Eye (tissue), 1 donor: ENCODE data around the gene CYP24A1.

Source experiments
- DNase-seq: peaks from one replicate; pipeline ENCODE4 v3.0.0-alpha.2; 2015

Gene CYP24A1

DNA sequence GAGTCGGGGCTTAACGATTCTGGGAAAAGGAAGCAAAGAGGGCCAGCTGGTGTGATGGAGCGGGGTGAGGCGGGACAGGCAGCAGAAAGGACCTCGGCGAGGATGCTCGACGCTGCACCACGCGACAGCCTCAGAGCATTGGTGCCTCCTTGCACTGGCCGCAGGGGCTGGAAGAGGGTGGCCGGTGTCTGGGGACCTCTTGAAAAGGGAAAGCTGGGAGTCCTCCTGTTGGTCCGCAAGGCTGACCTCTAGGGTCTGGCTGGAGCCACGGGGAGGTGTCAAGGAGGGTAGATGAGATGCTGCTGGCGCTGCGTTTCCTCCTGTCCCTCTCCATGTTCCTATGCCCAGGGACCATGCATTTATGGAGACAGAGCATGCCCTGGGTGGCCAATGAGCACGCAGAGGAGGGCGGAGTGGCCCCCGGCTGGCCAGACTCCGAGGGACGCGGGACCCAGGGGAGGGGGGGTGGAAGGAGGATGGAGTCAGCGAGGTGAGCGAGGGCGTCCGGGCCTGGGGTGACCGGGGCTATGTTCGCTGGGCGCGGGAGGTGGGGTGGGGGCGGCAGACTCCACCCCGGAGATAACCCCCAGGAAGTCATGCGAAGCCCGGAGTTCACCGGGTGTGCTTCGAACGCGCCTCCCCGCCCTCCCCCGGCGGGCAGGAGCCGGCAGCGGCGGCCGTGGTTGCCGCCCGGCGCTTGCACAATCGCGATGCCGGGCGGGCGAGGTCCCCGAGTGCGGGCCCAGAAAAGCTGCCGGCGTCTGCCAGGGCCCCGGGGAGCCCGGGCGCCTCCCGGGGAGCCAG lies at the start of gene CYP24A1:
Gene CYP24A1 (minus strand): TSS at position 334 of the 804 bp plus-strand sequence. CDS start 407 bp downstream, outside the sequence.
- DNase-seq: peak; percentile 70

- DNase-seq: no peak
These were observed 49.5 kb upstream of the CYP24A1 start for GRCh38 chr20:54223285-54223684.

DNA sequence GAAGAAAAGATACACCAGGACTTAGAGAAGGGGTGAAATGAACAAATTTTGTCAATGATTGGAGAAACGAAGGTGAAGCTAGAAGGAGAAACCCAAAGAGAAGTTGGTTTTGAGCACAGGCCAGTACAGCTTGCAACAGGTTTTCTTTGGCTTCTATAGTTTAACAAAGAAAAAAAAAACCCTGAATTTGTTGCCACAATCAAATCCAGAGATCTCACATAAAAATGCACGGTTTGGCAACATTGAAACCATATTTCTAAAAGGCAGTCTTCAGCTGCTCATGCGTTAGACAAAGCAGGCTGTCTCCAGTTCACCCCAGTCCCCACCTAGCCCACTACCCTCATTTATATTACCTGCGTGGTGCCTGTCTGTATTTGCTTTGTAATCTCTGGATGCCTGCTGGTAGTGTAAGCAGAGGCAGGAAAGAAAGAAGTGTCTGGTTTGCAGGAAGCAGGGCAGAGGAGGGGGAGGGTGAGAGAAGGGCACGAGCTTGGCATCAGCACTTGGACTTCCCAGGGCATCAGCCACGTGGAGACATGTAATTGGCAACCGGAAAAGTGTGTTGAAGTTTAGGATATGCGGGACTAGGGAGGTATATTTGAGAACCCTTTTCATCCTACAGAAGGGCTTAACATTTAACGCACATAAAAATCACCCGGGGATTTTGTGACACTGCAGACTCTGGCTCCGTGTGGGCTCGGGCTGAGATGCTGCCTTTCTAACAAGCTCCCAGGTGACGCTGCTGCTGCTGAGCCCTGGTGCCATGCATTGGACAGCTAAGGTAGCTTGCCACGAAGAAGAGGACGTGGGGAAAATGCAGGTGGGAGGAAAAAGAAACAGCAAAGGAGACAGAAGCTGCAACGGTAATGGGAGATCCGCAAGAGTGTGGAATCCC lies 48.5 kb upstream of the CYP24A1 start:
- DNase-seq: no peak

DNA sequence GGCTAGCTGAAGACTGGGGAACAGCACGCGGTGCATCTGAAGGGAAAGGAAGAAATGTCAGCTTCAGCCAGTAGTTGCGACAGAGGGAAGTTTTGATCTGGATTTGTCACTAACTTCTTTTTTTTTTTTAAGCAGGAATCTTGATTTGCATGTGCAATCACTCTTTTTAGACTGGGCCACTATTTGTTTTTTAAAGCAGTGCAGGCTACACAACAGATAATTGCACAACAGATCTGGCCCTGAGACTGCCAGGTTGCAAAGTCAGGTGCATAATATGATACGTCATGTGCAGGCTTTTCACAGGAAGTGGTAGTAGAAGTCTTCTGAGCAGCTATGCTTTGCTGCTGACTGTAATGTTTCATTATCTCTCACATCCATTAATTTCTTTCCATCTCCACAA lies 47.6 kb upstream of the CYP24A1 start:
- DNase-seq: no peak

DNA sequence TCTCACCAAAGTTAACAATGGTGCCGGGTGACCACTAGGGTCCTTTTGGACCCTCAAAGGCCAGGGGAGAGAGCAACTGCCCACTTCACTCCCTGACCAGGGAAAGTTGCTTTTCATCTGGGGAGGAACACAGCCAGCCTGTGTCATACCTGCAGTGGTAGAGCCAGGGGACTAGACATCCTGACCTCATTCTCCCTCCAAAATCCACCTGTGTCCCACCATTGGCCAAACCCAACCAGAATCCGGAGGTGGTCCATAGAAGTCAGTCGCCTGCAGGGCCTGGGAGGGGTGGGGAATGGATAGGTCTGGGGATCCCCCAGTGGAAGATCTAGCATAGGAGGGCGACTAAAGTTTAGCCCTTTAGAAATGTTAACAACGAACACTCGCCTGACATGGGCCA lies 46.9 kb upstream of the CYP24A1 start:
- DNase-seq: no peak

DNA sequence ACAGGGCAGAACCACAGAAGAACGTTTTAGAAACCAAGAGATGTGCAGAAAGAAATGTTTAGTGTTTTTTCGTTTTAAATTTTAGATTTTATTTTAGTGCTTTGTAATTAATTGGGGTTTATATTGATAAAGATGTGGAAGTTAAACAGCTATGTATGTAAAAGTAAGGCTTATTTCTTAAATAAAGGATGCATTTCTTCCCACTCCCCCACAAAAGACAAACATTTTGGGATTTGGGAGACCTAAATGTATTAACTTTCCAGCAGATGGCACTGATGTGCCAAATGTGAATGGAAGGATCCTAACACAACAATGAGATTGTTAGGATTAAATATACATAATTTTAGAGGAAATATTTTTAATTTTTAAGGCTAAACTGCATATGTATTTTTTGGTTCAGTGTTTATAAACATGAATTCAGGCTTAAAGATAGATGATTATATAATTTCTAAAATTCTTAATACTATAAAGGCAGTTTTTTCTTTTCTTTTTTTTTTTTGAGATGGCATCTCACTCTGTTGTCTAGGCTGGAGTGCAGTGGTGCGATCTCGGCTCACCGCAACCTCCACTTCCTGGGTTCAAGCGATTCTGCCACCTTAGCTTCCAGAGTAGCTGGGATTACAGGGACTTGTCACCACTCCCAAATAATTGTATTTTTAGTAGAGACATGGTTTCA lies 46.1 kb upstream of the CYP24A1 start:
- DNase-seq: peak; percentile 70

DNA sequence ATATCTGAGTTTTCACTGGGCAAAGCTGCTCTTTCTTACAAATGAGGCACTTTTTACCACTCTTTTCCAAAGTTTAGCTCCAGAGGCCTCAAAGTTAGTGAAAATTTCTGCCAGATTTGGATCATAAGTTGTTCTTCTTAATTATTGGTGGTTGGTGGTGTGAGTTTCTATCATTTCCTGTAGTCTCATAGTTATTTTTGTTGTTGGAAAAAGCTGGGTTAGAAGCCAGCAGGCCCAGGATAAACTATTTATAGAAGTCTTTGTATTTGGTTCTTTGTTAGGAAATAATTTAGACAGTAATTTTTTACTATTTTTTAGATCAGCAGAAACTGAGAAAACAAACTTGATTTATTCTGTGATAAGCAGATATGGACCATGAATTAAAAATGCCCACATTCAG lies 44.7 kb upstream of the CYP24A1 start:
- no peak for DNase-seq

DNA sequence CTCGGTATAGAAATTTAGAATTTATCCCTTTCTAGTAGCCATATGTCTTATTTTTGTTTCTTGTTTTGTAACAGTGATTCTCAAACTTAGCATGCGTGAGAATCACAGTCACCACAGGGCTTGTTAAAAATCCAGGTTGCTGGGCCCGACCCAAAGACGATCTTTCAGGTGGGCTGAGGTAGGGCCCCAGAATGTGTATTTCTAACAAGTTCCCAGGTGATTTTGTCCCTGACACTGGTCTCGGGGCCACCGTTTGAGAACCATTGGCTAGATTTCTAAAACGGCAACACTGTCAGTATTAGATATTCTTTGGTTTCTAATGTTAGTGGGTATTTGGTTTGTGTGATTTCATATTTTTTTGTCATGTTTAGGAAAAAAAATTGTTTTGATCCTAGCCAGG lies 44.0 kb upstream of the CYP24A1 start:
- no peak for DNase-seq

- no peak for DNase-seq
These were observed 41.5 kb upstream of the CYP24A1 start for GRCh38 chr20:54215157-54215789.

DNA sequence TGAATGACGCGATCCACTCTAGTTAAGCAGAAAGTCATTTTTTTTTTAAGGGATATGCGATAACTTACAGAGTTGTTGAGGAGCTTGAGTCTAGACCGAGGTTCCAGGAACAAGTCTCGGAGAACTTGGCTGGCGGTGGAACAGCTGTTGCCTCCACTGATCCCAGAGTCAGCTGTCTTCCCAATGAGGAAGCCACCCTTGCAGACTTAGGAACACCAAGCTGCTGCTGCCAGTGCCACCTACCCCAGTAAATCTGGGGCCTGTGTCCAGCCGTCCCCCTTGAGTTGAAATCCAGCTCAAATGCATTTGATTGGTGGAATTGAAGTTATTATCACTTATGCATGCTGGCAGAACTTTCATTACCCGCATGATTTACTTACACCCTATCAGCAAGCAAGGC lies 40.8 kb upstream of the CYP24A1 start:
- DNase-seq: peak; percentile 18

- DNase-seq: no peak
These were observed 39.1 kb upstream of the CYP24A1 start for GRCh38 chr20:54212871-54213270.

- DNase-seq: no peak
These were observed 38.4 kb upstream of the CYP24A1 start for GRCh38 chr20:54212226-54212625.

DNA sequence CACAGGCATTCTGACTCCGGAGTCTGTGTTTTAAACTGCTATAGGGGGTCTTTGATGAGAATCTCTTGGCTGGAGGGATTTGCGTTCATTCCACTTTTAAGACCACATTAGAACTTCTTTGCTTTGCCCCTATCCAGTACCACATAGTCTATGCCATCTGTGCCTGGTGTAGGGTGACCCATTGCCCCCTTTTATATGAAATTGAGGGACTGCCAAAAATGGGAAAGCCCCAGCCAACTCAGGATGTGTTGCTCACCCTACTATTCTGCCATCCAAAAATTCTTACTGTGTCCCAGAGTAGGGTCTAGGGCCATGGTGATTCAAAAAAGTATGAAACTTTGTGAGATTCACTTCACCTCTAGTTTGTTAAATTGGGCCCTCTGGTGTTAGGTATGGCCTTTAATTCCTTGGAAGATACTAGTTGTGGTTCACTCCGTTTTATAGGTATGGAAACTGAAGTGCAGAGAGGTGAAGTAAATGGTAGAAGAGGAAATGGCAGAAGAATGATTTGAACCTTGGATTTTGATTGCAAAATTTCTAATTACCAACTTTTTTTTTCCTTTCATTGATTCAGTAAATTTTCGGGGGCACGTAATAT lies 35.5 kb upstream of the CYP24A1 start:
- DNase-seq: no peak

DNA sequence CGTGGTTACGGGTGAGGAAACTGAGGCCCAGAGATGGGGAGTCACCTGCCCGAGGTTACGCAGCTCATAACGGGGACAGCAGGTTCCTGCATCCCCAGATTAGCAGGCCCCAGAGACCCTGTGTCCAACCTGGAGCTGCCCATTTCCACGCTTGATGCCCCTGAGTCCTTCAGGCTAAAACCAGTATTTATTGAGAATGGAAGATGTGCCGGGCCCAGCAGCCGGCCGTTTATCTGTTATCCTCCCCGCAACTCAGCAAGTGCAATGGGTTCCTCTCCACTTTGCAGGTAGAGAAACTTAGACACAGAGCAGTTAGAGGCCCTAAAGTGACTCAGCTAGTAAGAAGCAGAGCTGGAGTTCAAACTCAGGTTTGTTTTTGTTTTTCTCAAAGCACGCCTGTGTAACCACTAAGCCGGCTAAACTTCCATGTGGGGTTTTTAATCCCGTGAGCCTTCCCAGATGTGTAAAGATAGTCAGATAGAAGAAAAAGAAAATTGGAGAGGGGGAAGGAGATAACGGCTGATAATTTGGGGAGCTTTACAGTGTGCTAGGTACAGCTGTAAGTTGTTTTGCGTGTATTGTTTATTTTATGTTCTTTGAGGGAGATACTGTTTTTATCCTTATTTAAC lies 34.9 kb upstream of the CYP24A1 start:
- DNase-seq: no peak

- DNase-seq: peak; percentile 95
These were observed 34.2 kb upstream of the CYP24A1 start, which contains the start of gene PFDN4 for GRCh38 chr20:54207743-54208547. Gene PFDN4, plus strand, starts transcription at chr20:54208087. Its CDS starts 14 bp downstream, at chr20:54208101.

DNA sequence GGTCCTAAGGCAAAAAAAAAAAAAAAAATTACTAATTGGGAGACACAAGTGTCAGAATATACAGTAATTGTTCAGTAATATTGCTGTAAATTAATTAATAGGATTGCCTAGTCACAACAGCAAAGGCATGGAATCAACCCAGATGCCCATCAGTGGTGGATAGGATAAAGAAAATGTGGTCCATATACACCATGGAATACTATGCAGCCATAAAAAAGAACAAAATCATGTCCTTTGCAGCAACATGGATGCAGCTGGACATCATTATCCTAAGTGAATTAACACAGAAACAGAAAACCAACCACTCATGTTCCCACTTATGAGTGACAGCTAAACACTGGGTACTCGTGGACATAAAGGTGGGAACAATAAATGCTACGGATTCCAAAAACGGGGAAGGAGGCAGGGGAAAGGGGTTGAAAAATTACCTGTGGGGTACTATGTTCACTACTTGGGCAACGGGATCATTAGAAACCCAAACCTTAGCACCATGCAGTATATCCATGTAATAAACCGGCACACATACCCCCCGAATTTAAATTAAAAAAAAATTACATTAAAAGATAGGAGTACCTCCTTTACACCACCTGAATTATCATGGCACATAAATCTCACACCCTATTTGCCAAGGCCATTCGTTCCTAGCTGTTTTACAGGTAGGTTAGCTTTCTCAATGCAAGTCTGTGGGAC lies 33.4 kb upstream of the CYP24A1 start:
- peak; percentile 19 for DNase-seq

- DNase-seq: no peak
These were observed 31.7 kb upstream of the CYP24A1 start for GRCh38 chr20:54205450-54205849.

DNA sequence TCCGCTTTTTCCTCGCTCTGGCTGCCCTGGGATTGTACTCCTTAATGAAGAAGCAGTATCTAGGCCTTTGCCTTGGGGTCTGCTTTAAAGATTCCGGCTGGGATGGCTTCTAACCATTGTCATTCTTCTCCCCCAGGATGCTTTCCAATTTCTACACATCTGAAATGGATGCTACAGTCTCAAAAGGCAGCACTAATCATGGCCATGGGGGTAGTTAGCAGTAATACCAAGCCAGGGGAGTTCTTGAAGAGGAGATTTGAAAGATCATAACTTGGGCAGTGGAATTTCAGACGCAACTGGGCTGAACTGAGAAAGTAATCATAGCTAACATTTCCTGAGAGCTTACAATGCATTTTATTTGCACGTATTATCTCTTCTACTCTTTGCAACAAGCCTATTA lies 30.7 kb upstream of the CYP24A1 start:
- DNase-seq: no peak

DNA sequence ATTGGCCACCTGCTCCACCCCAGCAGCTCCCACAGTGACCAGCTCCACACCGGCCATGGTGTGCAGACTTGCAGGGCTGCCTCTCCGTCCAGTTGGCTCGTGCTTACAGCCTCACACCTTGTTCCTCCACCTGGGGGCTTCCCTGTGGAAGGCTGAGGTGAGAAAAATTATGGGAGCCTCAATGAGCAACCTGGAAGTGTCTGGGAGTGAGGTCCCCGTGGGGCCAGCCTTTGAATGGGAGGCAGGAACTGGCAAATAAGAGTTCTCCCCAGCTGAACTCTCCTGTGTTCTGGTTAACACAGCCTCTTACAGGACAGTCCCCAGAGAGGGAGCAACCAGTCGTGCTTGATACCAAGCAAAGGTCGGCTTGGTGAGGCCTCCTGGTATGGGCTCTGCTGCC lies 30.3 kb upstream of the CYP24A1 start:
- no peak for DNase-seq

GRCh38 chr20:54203281-54203680 lies 29.5 kb upstream of the CYP24A1 start:
- no peak for DNase-seq
